HEK293T (cell line): Measurements from ENCODE around the gene TRABD2B.

Source experiments
- ARNT ChIP-seq: fragments of 450-650 bp; IDR thresholded peaks from 2 replicates; pipeline ENCODE4 v1.6.1; 2017; ENCODE audit warnings: mild to moderate bottlenecking
- BHLHE40 ChIP-seq: fragments of 450-650 bp; IDR thresholded peaks from 2 replicates; pipeline ENCODE4 v1.6.1; 2016; ENCODE audit warnings: mild to moderate bottlenecking, moderate library complexity, borderline replicate concordance
- ELF4 ChIP-seq: fragments of 450-650 bp; IDR thresholded peaks from 2 replicates; pipeline ENCODE4 v1.6.1; 2017; ENCODE audit warnings: antibody characterized with exemption
- FOXK2 ChIP-seq: fragments of 450-650 bp; IDR thresholded peaks from 2 replicates; pipeline ENCODE4 v1.6.1; 2016; ENCODE audit warnings: mild to moderate bottlenecking
- FOXM1 ChIP-seq: fragments of 450-650 bp; IDR thresholded peaks from 2 replicates; pipeline ENCODE4 v1.6.1; 2017; ENCODE audit warnings: mild to moderate bottlenecking, borderline replicate concordance
- L3MBTL2 ChIP-seq: fragments of 450-650 bp; conservative IDR thresholded peaks from 2 replicates; pipeline ENCODE4 v1.6.1; 2016; ENCODE audit warnings: mild to moderate bottlenecking
- NFRKB ChIP-seq: fragments of 450-650 bp; IDR thresholded peaks from 2 replicates; pipeline ENCODE4 v1.6.1; 2016; ENCODE audit warnings: mild to moderate bottlenecking, moderate library complexity
- SP1 ChIP-seq: fragments of 450-650 bp; IDR thresholded peaks from 2 replicates; pipeline ENCODE4 v1.6.1; 2017
- TARDBP ChIP-seq: fragments of 450-650 bp; IDR thresholded peaks from 2 replicates; pipeline ENCODE4 v1.6.1; 2016

DNA sequence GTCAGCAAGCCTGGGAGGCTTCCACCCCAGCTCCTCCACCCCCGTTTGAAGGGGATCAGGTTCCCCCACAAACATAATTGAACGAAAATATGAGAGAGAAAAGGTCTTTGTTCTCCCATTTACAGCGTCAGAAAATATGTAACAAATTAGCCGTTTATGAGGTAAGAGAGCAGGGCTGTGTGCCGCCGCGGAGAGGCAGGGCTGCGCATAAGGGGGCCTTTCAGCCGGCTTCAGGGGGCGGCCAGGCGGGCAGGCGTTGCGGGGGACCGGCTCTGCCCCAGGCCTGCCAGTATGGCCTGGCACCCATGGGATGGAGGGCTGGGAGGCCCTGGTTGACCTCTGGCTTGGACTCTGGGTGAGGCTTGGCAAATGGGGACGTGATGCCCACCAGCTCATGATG is 179.3 kb downstream of the TRABD2B start:
- TF ChIP-seq SP1 (no peak), BHLHE40 (no peak), FOXK2 (no peak), FOXM1 (no peak), TARDBP (no peak), L3MBTL2 (no peak), ELF4 (no peak), ARNT (no peak), NFRKB (no peak)
